Measurements from ENCODE around the gene CDH20. TPM values are rescaled to one million over a fixed set of nuclear protein-coding genes. Genes with fewer than 3 reads are reported as not detected.

Gene CDH20
- total RNA-seq, 1 experiment from 2014 or later, result not detected

DNA sequence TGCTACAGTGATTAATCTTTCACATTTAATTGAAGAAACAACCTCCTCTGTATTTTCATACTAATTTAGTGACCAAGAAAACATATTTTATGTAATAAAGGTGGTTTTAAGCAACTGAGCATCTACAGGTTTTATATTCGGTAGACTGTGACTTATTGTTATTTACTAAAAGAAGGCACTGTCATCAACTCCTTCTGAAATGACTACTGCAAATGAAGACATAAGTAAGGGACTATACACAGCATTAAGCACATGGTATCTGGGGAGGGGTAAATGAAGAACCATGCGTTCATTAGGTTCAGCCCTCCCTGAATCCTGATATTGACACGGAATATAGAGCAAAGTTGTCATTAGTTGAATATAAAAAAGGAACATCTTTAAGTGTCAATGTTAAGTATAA is 4.3 kb downstream of the CDH20 start:
- TF ChIP-seq SIN3A (IDR thresholded peaks at IDR 0.05; ENCODE audit: borderline replicate concordance, insufficient read depth, low read depth, low read length) (no peak), TCF7L2 (IDR thresholded peaks at IDR 0.05; ENCODE audit: low read depth, low read length) (no peak), POLR2AphosphoS5 (IDR thresholded peaks at IDR 0.05; ENCODE audit: low read depth, low read length) (no peak)
- TF ChIP-seq, protein P1, sequence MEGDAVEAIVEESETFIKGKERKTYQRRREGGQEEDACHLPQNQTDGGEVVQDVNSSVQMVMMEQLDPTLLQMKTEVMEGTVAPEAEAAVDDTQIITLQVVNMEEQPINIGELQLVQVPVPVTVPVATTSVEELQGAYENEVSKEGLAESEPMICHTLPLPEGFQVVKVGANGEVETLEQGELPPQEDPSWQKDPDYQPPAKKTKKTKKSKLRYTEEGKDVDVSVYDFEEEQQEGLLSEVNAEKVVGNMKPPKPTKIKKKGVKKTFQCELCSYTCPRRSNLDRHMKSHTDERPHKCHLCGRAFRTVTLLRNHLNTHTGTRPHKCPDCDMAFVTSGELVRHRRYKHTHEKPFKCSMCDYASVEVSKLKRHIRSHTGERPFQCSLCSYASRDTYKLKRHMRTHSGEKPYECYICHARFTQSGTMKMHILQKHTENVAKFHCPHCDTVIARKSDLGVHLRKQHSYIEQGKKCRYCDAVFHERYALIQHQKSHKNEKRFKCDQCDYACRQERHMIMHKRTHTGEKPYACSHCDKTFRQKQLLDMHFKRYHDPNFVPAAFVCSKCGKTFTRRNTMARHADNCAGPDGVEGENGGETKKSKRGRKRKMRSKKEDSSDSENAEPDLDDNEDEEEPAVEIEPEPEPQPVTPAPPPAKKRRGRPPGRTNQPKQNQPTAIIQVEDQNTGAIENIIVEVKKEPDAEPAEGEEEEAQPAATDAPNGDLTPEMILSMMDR (IDR thresholded peaks at IDR 0.05), result no peak
- TF ChIP-seq, protein P2, sequence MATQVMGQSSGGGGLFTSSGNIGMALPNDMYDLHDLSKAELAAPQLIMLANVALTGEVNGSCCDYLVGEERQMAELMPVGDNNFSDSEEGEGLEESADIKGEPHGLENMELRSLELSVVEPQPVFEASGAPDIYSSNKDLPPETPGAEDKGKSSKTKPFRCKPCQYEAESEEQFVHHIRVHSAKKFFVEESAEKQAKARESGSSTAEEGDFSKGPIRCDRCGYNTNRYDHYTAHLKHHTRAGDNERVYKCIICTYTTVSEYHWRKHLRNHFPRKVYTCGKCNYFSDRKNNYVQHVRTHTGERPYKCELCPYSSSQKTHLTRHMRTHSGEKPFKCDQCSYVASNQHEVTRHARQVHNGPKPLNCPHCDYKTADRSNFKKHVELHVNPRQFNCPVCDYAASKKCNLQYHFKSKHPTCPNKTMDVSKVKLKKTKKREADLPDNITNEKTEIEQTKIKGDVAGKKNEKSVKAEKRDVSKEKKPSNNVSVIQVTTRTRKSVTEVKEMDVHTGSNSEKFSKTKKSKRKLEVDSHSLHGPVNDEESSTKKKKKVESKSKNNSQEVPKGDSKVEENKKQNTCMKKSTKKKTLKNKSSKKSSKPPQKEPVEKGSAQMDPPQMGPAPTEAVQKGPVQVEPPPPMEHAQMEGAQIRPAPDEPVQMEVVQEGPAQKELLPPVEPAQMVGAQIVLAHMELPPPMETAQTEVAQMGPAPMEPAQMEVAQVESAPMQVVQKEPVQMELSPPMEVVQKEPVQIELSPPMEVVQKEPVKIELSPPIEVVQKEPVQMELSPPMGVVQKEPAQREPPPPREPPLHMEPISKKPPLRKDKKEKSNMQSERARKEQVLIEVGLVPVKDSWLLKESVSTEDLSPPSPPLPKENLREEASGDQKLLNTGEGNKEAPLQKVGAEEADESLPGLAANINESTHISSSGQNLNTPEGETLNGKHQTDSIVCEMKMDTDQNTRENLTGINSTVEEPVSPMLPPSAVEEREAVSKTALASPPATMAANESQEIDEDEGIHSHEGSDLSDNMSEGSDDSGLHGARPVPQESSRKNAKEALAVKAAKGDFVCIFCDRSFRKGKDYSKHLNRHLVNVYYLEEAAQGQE (IDR thresholded peaks at IDR 0.05; ENCODE audit: insufficient read depth in 1 of 2, low read depth in 2 of 2, low read length in 1 of 2), result no peak
- H3K9me3 ChIP-seq (ENCODE audit: control insufficient read depth, insufficient read depth, low read depth, low read length), result no peaks in the 10 kb centered on the region
- H3K27ac ChIP-seq (ENCODE audit: low read length), result no peak overlapping the region
- H3K4me3 ChIP-seq (ENCODE audit: low read depth in 2 of 2, low read length in 2 of 2), result no peak overlapping the region
- H3K27me3 ChIP-seq (ENCODE audit: control insufficient read depth, insufficient read depth, low read length), result no peaks in the 10 kb centered on the region
- no peaks in the 10 kb centered on the region for H3K36me3 ChIP-seq (ENCODE audit: control insufficient read depth, insufficient read depth, low read length)
- DNase-seq (ENCODE audit: low read depth, low spot score) (no peak), ATAC-seq (no peak)
- ChIA-PET POLR2A (no interaction called here), CTCF (no interaction called here)
- no TSS peak for BruUV-seq (replicated peaks)
- H3K4me1 ChIP-seq (ENCODE audit: control insufficient read depth, insufficient read depth, low read length), result no peaks in the 10 kb centered on the region
- intact Hi-C loops (cut with micrococcal nuclease; ENCODE audit: unreplicated experiment), result no loop called here
- in situ Hi-C loops (cut with HindIII; ENCODE audit: low pct_unique_long_range_greater_than_20kb, low sequenced_read_pairs), result no loop called here

DNA sequence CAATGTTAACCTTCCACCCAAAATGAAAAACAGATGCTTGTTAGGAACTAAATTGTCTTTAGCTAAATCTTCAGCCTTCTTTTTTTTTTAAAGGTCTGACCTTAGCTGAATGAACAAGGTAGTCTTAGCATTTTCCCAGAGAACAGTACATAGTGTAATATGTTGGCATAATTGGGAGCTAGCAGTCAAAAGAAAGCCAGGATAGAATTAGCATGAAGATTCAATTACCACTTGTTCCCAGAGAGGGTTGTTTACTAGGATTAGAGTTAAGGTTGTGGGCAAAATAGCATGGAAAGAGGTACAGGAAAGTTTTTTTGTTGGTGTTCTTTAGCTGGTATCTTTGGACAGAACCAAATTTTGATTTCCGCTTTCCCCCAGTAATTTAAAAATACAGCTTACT is 6.9 kb downstream of the CDH20 start:
- BruUV-seq (replicated peaks), result no TSS peak
- ChIA-PET POLR2A (interaction anchor here (0.6 kb wide), 1 partner anchor 1190 kb away, joined by 3 read pairs; no protein-coding TSS in a partner anchor), CTCF (no interaction called here)
- Histone ChIP-seq H3K27me3 (ENCODE audit: control insufficient read depth, insufficient read depth, low read length) (no peaks in the 10 kb centered on the region), H3K4me3 (ENCODE audit: low read depth in 2 of 2, low read length in 2 of 2) (no peak overlapping the region), H3K9me3 (ENCODE audit: control insufficient read depth, insufficient read depth, low read depth, low read length) (no peaks in the 10 kb centered on the region), H3K36me3 (ENCODE audit: control insufficient read depth, insufficient read depth, low read length) (no peaks in the 10 kb centered on the region), H3K4me1 (ENCODE audit: control insufficient read depth, insufficient read depth, low read length) (no peaks in the 10 kb centered on the region), H3K27ac (ENCODE audit: low read length) (no peak overlapping the region)
- DNase-seq (ENCODE audit: low read depth, low spot score) (no peak), ATAC-seq (no peak)
- TF ChIP-seq, protein P1 (IDR thresholded peaks at IDR 0.05), result no peak
- TF ChIP-seq TCF7L2 (IDR thresholded peaks at IDR 0.05; ENCODE audit: low read depth, low read length) (no peak), SIN3A (IDR thresholded peaks at IDR 0.05; ENCODE audit: borderline replicate concordance, insufficient read depth, low read depth, low read length) (no peak), POLR2AphosphoS5 (IDR thresholded peaks at IDR 0.05; ENCODE audit: low read depth, low read length) (no peak)
- TF ChIP-seq, protein P2 (IDR thresholded peaks at IDR 0.05; ENCODE audit: insufficient read depth in 1 of 2, low read depth in 2 of 2, low read length in 1 of 2), result no peak
- in situ Hi-C loops (cut with HindIII; ENCODE audit: low pct_unique_long_range_greater_than_20kb, low sequenced_read_pairs) (no loop called here), intact Hi-C loops (cut with micrococcal nuclease; ENCODE audit: unreplicated experiment) (no loop called here)

All from Panc1 (cell line).